HEK293 (cell line): ENCODE measurements around the gene NCEH1.

Experiments
- CTCF ChIA-PET: fragments of 350-600 bp; formaldehyde crosslinking; extraction: SDS; loops from one replicate; lab custom pipeline; 2021; ENCODE audit warnings: antibody characterized with exemption; lab: Yijun Ruan, JAX
- POLR2A ChIA-PET: fragments of 300-600 bp; formaldehyde crosslinking; extraction: SDS; loops from one replicate; lab custom pipeline; 2020; ENCODE audit warnings: antibody characterized with exemption, inconsistent platforms; lab: Yijun Ruan, JAX
- H3K27ac ChIP-seq: fragments of 200-500 bp; sonication (Bioruptor generic); 2 replicates; pipeline ENCODE4 v1.5.1; 2014; ENCODE audit warnings: low read depth, low read length, control low read depth, inconsistent platforms; ENCODE audit errors: extremely low read depth
- H3K36me3 ChIP-seq, 2 experiments: fragments of 200-500 bp in 1 of 2; sonication (Bioruptor generic) in 1 of 2; 1 replicate in 1 of 2; 2 replicates in 1 of 2; pipeline ENCODE4 v1.5.1; 2014 to 2017; ENCODE audit warnings: inconsistent platforms in 2 of 2, low read length in 2 of 2; ENCODE audit not compliant: control insufficient read depth in 2 of 2, insufficient read depth in 1 of 2
- H3K4me1 ChIP-seq: fragments of 200-500 bp; sonication (Bioruptor generic); 2 replicates; pipeline ENCODE4 v1.5.1; 2014; ENCODE audit warnings: mild to moderate bottlenecking, low read length, inconsistent platforms; ENCODE audit not compliant: control insufficient read depth, insufficient read depth
- H3K4me3 ChIP-seq: 2 replicates; pipeline ENCODE4 v1.5.1; 2011; ENCODE audit warnings: low read depth, mild to moderate bottlenecking, control low read depth, low read length, moderate library complexity
- H3K9me3 ChIP-seq: fragments of 200-500 bp; sonication (Bioruptor generic); 2 replicates; pipeline ENCODE4 v1.5.1; 2014; ENCODE audit warnings: low read depth, low read length, inconsistent platforms; ENCODE audit not compliant: control insufficient read depth, insufficient read depth
- ATF2 ChIP-seq: fragments of 450-650 bp; formaldehyde crosslinking; IDR thresholded peaks from 2 replicates; pipeline ENCODE4 v1.5.1; 2016; ENCODE audit warnings: missing biosample characterization, missing genetic modification characterization, low read depth
- INSM2 ChIP-seq: fragments of 450-650 bp; formaldehyde crosslinking; IDR thresholded peaks from 2 replicates; pipeline ENCODE4 v1.5.1; 2016; ENCODE audit warnings: missing biosample characterization, missing genetic modification characterization
- KLF17 ChIP-seq: fragments of 450-650 bp; formaldehyde crosslinking; IDR thresholded peaks from 2 replicates; pipeline ENCODE4 v1.5.1; 2016; ENCODE audit warnings: missing biosample characterization, missing genetic modification characterization
- MZF1 ChIP-seq: fragments of 450-650 bp; formaldehyde crosslinking; IDR thresholded peaks from 2 replicates; pipeline ENCODE4 v1.5.1; 2017; ENCODE audit warnings: missing biosample characterization, missing genetic modification characterization, borderline replicate concordance
- WT1 ChIP-seq: fragments of 450-650 bp; formaldehyde crosslinking; IDR thresholded peaks from 2 replicates; pipeline ENCODE4 v1.5.1; 2016; ENCODE audit warnings: missing biosample characterization, missing genetic modification characterization
- ZNF112 ChIP-seq: fragments of 450-650 bp; formaldehyde crosslinking; IDR thresholded peaks from 2 replicates; pipeline ENCODE4 v1.5.0; 2017; ENCODE audit warnings: missing biosample characterization, missing genetic modification characterization
- ZNF121 ChIP-seq: fragments of 450-650 bp; formaldehyde crosslinking; IDR thresholded peaks from 2 replicates; pipeline ENCODE4 v1.5.1; 2016; ENCODE audit warnings: missing biosample characterization, missing genetic modification characterization
- ZNF16 ChIP-seq: fragments of 450-650 bp; formaldehyde crosslinking; IDR thresholded peaks from 2 replicates; pipeline ENCODE4 v1.5.1; 2016; ENCODE audit warnings: low read depth, missing biosample characterization, missing genetic modification characterization
- ZNF266 ChIP-seq: fragments of 450-650 bp; formaldehyde crosslinking; IDR thresholded peaks from 2 replicates; pipeline ENCODE4 v1.5.1; 2016; ENCODE audit warnings: missing biosample characterization, missing genetic modification characterization, low read depth
- ZNF274 ChIP-seq, 2 experiments: fragments of 200-500 bp in 1 of 2; fragments of 450-650 bp in 1 of 2; sonication (Bioruptor generic) in 1 of 2; formaldehyde crosslinking in 1 of 2; IDR thresholded peaks; 2 replicates each; pipeline versions ENCODE4 v1.5.1 to v1.6.1; 2014 to 2016; ENCODE audit warnings: borderline replicate concordance in 1 of 2, inconsistent platforms in 1 of 2, low read length in 1 of 2, missing biosample characterization in 1 of 2, missing genetic modification characterization in 1 of 2
- ZNF292 ChIP-seq: fragments of 450-650 bp; formaldehyde crosslinking; IDR thresholded peaks from 2 replicates; pipeline ENCODE4 v1.5.1; 2016; ENCODE audit warnings: low read depth, missing biosample characterization, missing genetic modification characterization, borderline replicate concordance
- ZNF335 ChIP-seq: fragments of 450-650 bp; formaldehyde crosslinking; conservative IDR thresholded peaks from 2 replicates; pipeline ENCODE4 v1.5.1; 2016; ENCODE audit warnings: missing biosample characterization, missing genetic modification characterization
- ZNF354C ChIP-seq: fragments of 450-650 bp; formaldehyde crosslinking; IDR thresholded peaks from 2 replicates; pipeline ENCODE4 v1.5.1; 2016; ENCODE audit warnings: missing biosample characterization, missing genetic modification characterization, low read depth, borderline replicate concordance
- ZNF391 ChIP-seq: fragments of 450-650 bp; formaldehyde crosslinking; IDR thresholded peaks from 2 replicates; pipeline ENCODE4 v1.5.1; 2016; ENCODE audit warnings: low read depth, missing biosample characterization, missing genetic modification characterization, borderline replicate concordance
- ZNF398 ChIP-seq: fragments of 450-650 bp; formaldehyde crosslinking; IDR thresholded peaks from 2 replicates; pipeline ENCODE4 v1.5.1; 2017; ENCODE audit warnings: missing biosample characterization, missing genetic modification characterization
- ZNF423 ChIP-seq: fragments of 450-650 bp; formaldehyde crosslinking; IDR thresholded peaks from 2 replicates; pipeline ENCODE4 v1.5.1; 2016; ENCODE audit warnings: missing biosample characterization, missing genetic modification characterization
- ZNF530 ChIP-seq: fragments of 450-650 bp; formaldehyde crosslinking; IDR thresholded peaks from 2 replicates; pipeline ENCODE4 v1.5.1; 2016; ENCODE audit warnings: low read depth, missing biosample characterization, missing genetic modification characterization
- ZNF580 ChIP-seq: fragments of 450-650 bp; formaldehyde crosslinking; IDR thresholded peaks from 2 replicates; pipeline ENCODE4 v1.5.1; 2016; ENCODE audit warnings: missing biosample characterization, missing genetic modification characterization
- ZNF645 ChIP-seq: fragments of 450-650 bp; formaldehyde crosslinking; IDR thresholded peaks from 2 replicates; pipeline ENCODE4; 2016; ENCODE audit warnings: missing biosample characterization, missing genetic modification characterization
- ZNF747 ChIP-seq: fragments of 450-650 bp; formaldehyde crosslinking; IDR thresholded peaks from 2 replicates; pipeline ENCODE4 v1.5.1; 2016; ENCODE audit warnings: missing biosample characterization, missing genetic modification characterization
- ZSCAN18 ChIP-seq: fragments of 450-650 bp; formaldehyde crosslinking; IDR thresholded peaks from 2 replicates; pipeline ENCODE4 v1.5.1; 2016; ENCODE audit warnings: missing biosample characterization, missing genetic modification characterization

NCEH1 gene

GRCh38 chr3:172707030-172707429 is 3.8 kb downstream of the NCEH1 start:
- no peak for TF ChIP-seq WT1
- TF ChIP-seq ZNF580 (tag by site-specific recombination) = no peak
- TF ChIP-seq ZNF274 (IDR thresholded peaks at IDR 0.05; ENCODE audit: low read length) = no peak
- no peak for TF ChIP-seq ZNF274 (tag by site-specific recombination; IDR thresholded peaks at IDR 0.05; ENCODE audit: borderline replicate concordance)
- TF ChIP-seq ZNF335 (tag by site-specific recombination) = no peak
- TF ChIP-seq ZNF121 (tag by site-specific recombination) = no peak
- TF ChIP-seq ZNF354C = no peak
- no peak overlapping the region for H3K4me3 ChIP-seq
- no peaks in the 10 kb centered on the region for H3K9me3 ChIP-seq
- POLR2A ChIA-PET = no interaction called here
- H3K27ac ChIP-seq = no peak overlapping the region
- H3K4me1 ChIP-seq = no peaks in the 10 kb centered on the region
- H3K36me3 ChIP-seq = no peaks in the 10 kb centered on the region
- CTCF ChIA-PET = no interaction called here

- no peak overlapping the region for H3K27ac ChIP-seq
- H3K9me3 ChIP-seq = no peaks in the 10 kb centered on the region
- no peaks in the 10 kb centered on the region for H3K4me1 ChIP-seq
- H3K36me3 ChIP-seq = no peaks in the 10 kb centered on the region
- ChIA-PET CTCF (interaction anchor here (2.5 kb wide), 1 partner anchor 32 kb away, joined by 9 read pairs; no protein-coding TSS in a partner anchor), POLR2A (no interaction called here)
- H3K4me3 ChIP-seq = no peak overlapping the region
- no peak for TF ChIP-seq ZNF423 (tag by site-specific recombination)
- no peak for TF ChIP-seq MZF1 (tag by site-specific recombination)
- TF ChIP-seq ZNF112 (tag by site-specific recombination) = no peak
- no peak for TF ChIP-seq KLF17 (tag by site-specific recombination)
- no peak for TF ChIP-seq ATF2 (tag by site-specific recombination)
- TF ChIP-seq ZNF391 (tag by site-specific recombination) = no peak
- TF ChIP-seq ZNF645 (tag by site-specific recombination) = no peak
- no peak for TF ChIP-seq ZSCAN18 (tag by site-specific recombination)
- no peak for TF ChIP-seq ZNF530 (tag by site-specific recombination)
- TF ChIP-seq ZNF747 (tag by site-specific recombination) = no peak
- no peak for TF ChIP-seq INSM2 (tag by site-specific recombination)
- no peak for TF ChIP-seq ZNF266
- no peak for TF ChIP-seq ZNF398 (tag by site-specific recombination)
- no peak for TF ChIP-seq ZNF292 (tag by site-specific recombination)
- no peak for TF ChIP-seq ZNF16 (tag by site-specific recombination)
- TF ChIP-seq ZNF580 (tag by site-specific recombination) = no peak
Measured at GRCh38 chr3:172705170-172705569, 5.7 kb downstream of the NCEH1 start.
